IMR-90 (cell line): ENCODE data around the gene LYPD3. TPM values are rescaled to one million over a fixed set of nuclear protein-coding genes. Genes with fewer than 3 reads are reported as not detected.

ENCODE experiments used
- ATAC-seq: fragments of 200-7000 bp; cut with Tn5 transposase; 2 replicates; pipeline ENCODE4 v1.9.1; 2020; ENCODE audit warnings: low read depth, mild to moderate bottlenecking, moderate library complexity
- BruUV-seq: library from RNA; stranded (reverse); fragments of 400-500 nt; replicated peaks from 2 replicates; lab custom pipeline; 2021; lab: Mats Ljungman, UMichigan
- CTCF ChIA-PET: fragments of 300-600 bp; formaldehyde crosslinking; extraction: SDS; loops from one replicate; lab custom pipeline; 2021; ENCODE audit warnings: antibody characterized with exemption; lab: Yijun Ruan, JAX
- POLR2A ChIA-PET: fragments of 300-600 bp; sonication (Branson Sonifier 250); formaldehyde crosslinking; loops from one replicate; lab custom pipeline; 2022; ENCODE audit warnings: antibody characterized with exemption; ENCODE audit not compliant: unreplicated experiment; lab: Charles Lee
- DNase-seq: peaks from one replicate; pipeline ENCODE4 v3.0.0; 2013
- H2AFZ ChIP-seq: replicated peaks from 2 replicates; pipeline ENCODE3; 2013; ENCODE audit warnings: low read length, mild to moderate bottlenecking; ENCODE audit not compliant: poor library complexity
- H2AK5ac ChIP-seq: 2 replicates; pipeline ENCODE4 v1.6.1; 2013; ENCODE audit warnings: low read depth, low read length, inconsistent platforms
- H2AK9ac ChIP-seq: replicated peaks from 2 replicates; pipeline ENCODE3; 2013; ENCODE audit warnings: mild to moderate bottlenecking, low read depth, low read length, moderate library complexity; ENCODE audit not compliant: poor library complexity
- H2BK120ac ChIP-seq: 2 replicates; pipeline ENCODE4 v1.6.1; 2013; ENCODE audit warnings: low read depth, low read length, inconsistent platforms
- H2BK15ac ChIP-seq: 3 replicates; pipeline ENCODE4 v1.6.1; 2013; ENCODE audit warnings: low read depth, low read length, inconsistent platforms
- H2BK20ac ChIP-seq: 2 replicates; pipeline ENCODE4 v1.6.1; 2013; ENCODE audit warnings: low read depth, mild to moderate bottlenecking, inconsistent platforms, low read length, moderate library complexity
- H2BK5ac ChIP-seq: 2 replicates; pipeline ENCODE4 v1.6.1; 2013; ENCODE audit warnings: mild to moderate bottlenecking, low read depth, low read length, inconsistent platforms; ENCODE audit not compliant: poor library complexity, severe bottlenecking
- H3K14ac ChIP-seq: replicated peaks from 2 replicates; pipeline ENCODE4 v1.6.1; 2013; ENCODE audit warnings: low read depth, low read length, inconsistent platforms
- H3K18ac ChIP-seq: 2 replicates; pipeline ENCODE4 v1.6.1; 2013; ENCODE audit warnings: low read depth, low read length, control low read depth
- H3K23ac ChIP-seq: 2 replicates; pipeline ENCODE4 v1.6.1; 2013; ENCODE audit warnings: low read depth, low read length, inconsistent platforms
- H3K27ac ChIP-seq: 2 replicates; pipeline ENCODE4 v1.5.1; 2013; ENCODE audit warnings: mild to moderate bottlenecking, control low read depth, low read length; ENCODE audit not compliant: insufficient read depth
- H3K27me3 ChIP-seq: 2 replicates; pipeline ENCODE4 v1.6.1; 2013; ENCODE audit warnings: low read length; ENCODE audit not compliant: control insufficient read depth, insufficient read depth
- H3K36me3 ChIP-seq: 2 replicates; pipeline ENCODE4 v1.6.1; 2013; ENCODE audit warnings: low read length, mixed read lengths; ENCODE audit not compliant: control insufficient read depth, insufficient read depth
- H3K4ac ChIP-seq: 2 replicates; pipeline ENCODE4 v1.6.1; 2013; ENCODE audit warnings: low read depth, low read length, inconsistent platforms
- H3K4me1 ChIP-seq: 2 replicates; pipeline ENCODE4 v1.6.1; 2013; ENCODE audit warnings: low read length, mixed read lengths; ENCODE audit not compliant: control insufficient read depth, insufficient read depth
- H3K4me2 ChIP-seq: 2 replicates; pipeline ENCODE4 v1.6.1; 2013; ENCODE audit warnings: low read depth, mild to moderate bottlenecking, control low read depth, low read length, moderate library complexity
- H3K4me3 ChIP-seq: 2 replicates; pipeline ENCODE4 v1.5.1; 2013; ENCODE audit warnings: low read depth, mild to moderate bottlenecking, control low read depth, low read length, moderate library complexity; ENCODE audit not compliant: insufficient read depth
- H3K56ac ChIP-seq: 2 replicates; pipeline ENCODE4 v1.6.1; 2013; ENCODE audit warnings: low read length, inconsistent platforms; ENCODE audit not compliant: insufficient read depth; ENCODE audit errors: extremely low read depth
- H3K79me1 ChIP-seq, 2 experiments: 2 replicates each; pipeline ENCODE4 v1.6.1; 2013; ENCODE audit warnings: low read length in 2 of 2, inconsistent platforms in 1 of 2, low read depth in 1 of 2
- H3K9ac ChIP-seq: 2 replicates; pipeline ENCODE4 v1.6.1; 2013; ENCODE audit warnings: low read depth, low read length, control low read depth
- H3K9me1 ChIP-seq: 2 replicates; pipeline ENCODE4 v1.6.1; 2013; ENCODE audit warnings: low read length, inconsistent platforms; ENCODE audit not compliant: insufficient read depth
- H3K9me3 ChIP-seq: 2 replicates; pipeline ENCODE4 v1.6.1; 2013; ENCODE audit warnings: low read length; ENCODE audit not compliant: control insufficient read depth, insufficient read depth
- H4K20me1 ChIP-seq: 2 replicates; pipeline ENCODE4 v1.6.1; 2013; ENCODE audit warnings: low read length, inconsistent platforms; ENCODE audit not compliant: insufficient read depth
- H4K5ac ChIP-seq: 2 replicates; pipeline ENCODE4 v1.6.1; 2013; ENCODE audit warnings: mild to moderate bottlenecking, low read depth, low read length, control low read depth
- H4K8ac ChIP-seq, 2 experiments: 2 replicates each; pipeline ENCODE4 v1.6.1; 2013; ENCODE audit warnings: low read depth in 2 of 2, low read length in 2 of 2, control low read depth in 1 of 2, inconsistent platforms in 1 of 2
- H4K91ac ChIP-seq: 2 replicates; pipeline ENCODE4 v1.6.1; 2013; ENCODE audit warnings: low read depth, low read length, inconsistent platforms; ENCODE audit not compliant: insufficient read depth
- CHD1 ChIP-seq: IDR thresholded peaks from 2 replicates; pipeline ENCODE4 v1.6.1; 2012; ENCODE audit warnings: low read depth, low read length, improper control_type of control experiment
- FOS ChIP-seq: fragments of 150-350 bp; IDR thresholded peaks from 2 replicates; pipeline ENCODE4 v1.6.1; 2016; ENCODE audit warnings: low read depth, low read length
- MAFK ChIP-seq: IDR thresholded peaks from 2 replicates; pipeline ENCODE4 v1.6.1; 2012; ENCODE audit warnings: low read depth, low read length, improper control_type of control experiment
- RAD21 ChIP-seq: IDR thresholded peaks from 2 replicates; pipeline ENCODE4 v1.6.1; 2012; ENCODE audit warnings: low read length, improper control_type of control experiment
- SMC3 ChIP-seq: fragments of 150-350 bp; IDR thresholded peaks from 2 replicates; pipeline ENCODE4 v1.6.1; 2016; ENCODE audit warnings: low read depth, mild to moderate bottlenecking, antibody characterized with exemption, low read length, moderate library complexity
- WGBS, 2 experiments: methylation state at CpG; one replicate each; pipeline versions ENCODE4 v1.1.5 to v1.1.7; 2013; ENCODE audit warnings: missing lambda C conversion rate in 2 of 2; ENCODE audit not compliant: insufficient read length in 1 of 2; ENCODE audit errors: extremely low coverage in 2 of 2; 5-methylcytosine and 5-hydroxymethylcytosine counted together
- dilution Hi-C: fragments of 300-500 bp; cut with HindIII; formaldehyde crosslinking; loops from one replicate; pipeline ENCODE4 v1.14.3; 2018; ENCODE audit warnings: low sequenced_read_pairs; ENCODE audit not compliant: unreplicated experiment
- in situ Hi-C: fragments of 300-500 bp; cut with MboI; formaldehyde crosslinking; loops from 3 replicates; pipeline ENCODE4 v1.14.3; 2019; ENCODE audit warnings: low sequenced_read_pairs, inconsistent platforms, mixed read lengths
- intact Hi-C: fragments of 100-400 bp; cut with micrococcal nuclease; formaldehyde crosslinking; loops from 2 replicates; pipeline ENCODE4 v1.10.0; 2022
- polyA plus RNA-seq, 3 experiments: library from polyadenylated mRNA; depleted of rRNA; stranded (reverse); fragments of >200 nt; gene quantifications; 2 replicates each; pipeline ENCODE4 v1.2.3, GENCODE V29; 2012; ENCODE audit warnings: low replicate concordance in 1 of 3
- total RNA-seq: library from RNA; depleted of rRNA; stranded (reverse); fragments of >200 nt; gene quantifications from 2 replicates; pipeline ENCODE4 v1.2.3, GENCODE V29; 2012

The LYPD3 gene
- total and polyA plus RNA-seq, 2 of the 4 experiments (the other 2 are of a cell fraction) = 0.18 to 1.1 TPM

- Histone ChIP-seq H3K9ac (no peak overlapping the region), H3K4me3 (no peak overlapping the region), H3K9me1 (no peaks in the 10 kb centered on the region), H2AK5ac (0 out of 2 replicates have a peak overlapping the region, but pooled peaks have one; percentile 30), H3K18ac (no peak overlapping the region), H3K4ac (peak overlapping the region; percentile 45), H2AFZ (no peak overlapping the region), H4K91ac (no peak overlapping the region), H4K20me1 (no peaks in the 10 kb centered on the region), H3K27me3 (no peaks in the 10 kb centered on the region), H3K4me2 (no peak overlapping the region), H2BK20ac (peak overlapping the region; percentile 27; the same call in 1 of the 2 replicates), H2BK15ac (peak overlapping the region; percentile 87; the same call in 1 of the 3 replicates), H2BK120ac (peak overlapping the region; percentile 68; the same call in 1 of the 2 replicates), H3K36me3 (no peaks in the 10 kb centered on the region), H3K14ac (peak overlapping the region; percentile 41), H3K79me1 (no peaks in the 10 kb centered on the region), H4K8ac (no peak overlapping the region), H2BK5ac (no peak overlapping the region), H3K4me1 (0 out of 2 replicates have a peak, but pooled peaks cover 2% of the 10 kb centered on the region), H3K23ac (no peak overlapping the region), H2AK9ac (no peak overlapping the region), H4K5ac (no peak overlapping the region), H3K27ac (no peak overlapping the region), H3K56ac (no peak overlapping the region), H3K9me3 (peaks cover 6% of the 10 kb centered on the region)
- in situ Hi-C loops = no loop called here
- ChIA-PET POLR2A (no interaction called here), CTCF (no interaction called here)
- intact Hi-C loops = no loop called here
- dilution Hi-C loops = no loop called here
- peak; percentile 79 for DNase-seq
- ATAC-seq = peak; percentile 51
- TF ChIP-seq FOS (no peak), CHD1 (no peak), RAD21 (no peak), MAFK (peak; percentile 97), SMC3 (no peak)
- no CpG with 5 or more reads among the region's 2 CpGs for WGBS, 2 experiments
- BruUV-seq = no TSS peak
Observed at GRCh38 chr19:43450545-43450997, 14.8 kb downstream of the LYPD3 start.
